A204.1 (cell line): ENCODE data around the gene MRPL27.

Source experiments
- FAIRE-seq: peaks from 2 replicates; lab custom pipeline; 2012; peaks lifted over from hg19 to GRCh38; lab: Jason Lieb, UNC

The MRPL27 gene

DNA sequence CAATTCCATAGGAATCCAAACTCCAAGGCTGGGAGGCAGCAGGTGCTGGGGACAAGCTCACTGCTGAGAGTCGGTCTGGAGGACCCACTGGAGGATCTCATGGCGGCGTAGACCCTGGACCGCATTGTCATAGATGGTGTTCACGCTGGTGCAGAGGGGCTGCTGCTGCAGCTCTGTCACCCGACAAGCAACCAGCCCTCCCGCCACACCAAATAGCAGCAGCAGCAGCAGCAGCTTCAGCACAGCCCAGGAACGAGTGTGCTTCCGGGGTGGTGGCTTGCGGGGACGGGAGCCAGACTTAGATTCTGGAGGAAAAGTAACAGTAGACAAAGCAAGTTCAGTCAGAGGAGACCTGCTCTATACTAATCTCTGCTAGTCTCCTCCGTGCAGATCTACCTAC is 9.9 kb upstream of the MRPL27 start:
- FAIRE-seq = no peak

DNA sequence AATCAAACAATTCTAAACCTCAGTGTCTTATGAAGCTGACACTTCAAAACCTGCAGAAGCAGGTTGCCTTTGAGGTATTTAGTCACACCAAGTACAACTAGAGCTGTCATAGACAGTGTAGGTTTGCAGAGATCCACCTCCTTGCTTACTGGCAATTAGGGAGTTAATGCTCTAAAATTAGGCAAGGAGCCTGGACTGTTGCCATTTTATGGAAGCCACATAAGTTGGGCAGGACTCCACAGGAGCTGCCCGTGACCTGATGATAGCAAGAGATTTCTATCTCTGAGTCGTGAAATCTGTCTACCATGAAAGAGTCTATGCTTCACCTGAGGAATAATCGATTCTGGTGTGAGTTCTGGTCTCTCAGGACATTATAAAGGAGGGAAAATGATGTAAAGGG is 8.9 kb upstream of the MRPL27 start:
- FAIRE-seq = no peak

DNA sequence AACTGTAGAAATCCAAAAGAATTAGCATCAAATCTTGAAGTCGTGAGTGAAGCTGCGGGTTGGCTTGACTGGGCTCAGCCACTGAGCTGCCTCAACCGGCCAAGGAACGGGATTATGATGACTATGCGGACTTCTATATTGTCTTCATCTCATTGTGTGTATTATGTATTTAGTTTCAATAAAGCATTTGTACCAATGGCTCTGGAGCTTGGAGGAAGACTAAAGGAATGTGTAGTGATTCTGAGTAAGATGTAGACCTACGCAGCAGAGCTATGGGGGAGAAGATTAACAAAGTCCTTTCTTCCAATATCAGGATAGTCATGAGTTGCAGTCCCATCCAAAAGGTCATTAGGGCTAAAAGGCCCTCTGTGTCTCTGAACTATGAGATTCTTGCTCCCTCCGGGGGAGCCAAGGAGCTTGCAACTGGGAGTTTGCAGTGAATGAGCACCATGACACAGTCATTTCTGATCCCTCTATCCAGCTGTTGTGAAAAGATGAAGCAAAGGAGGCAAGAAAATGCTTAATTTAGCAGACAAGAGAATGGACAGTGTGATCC is 8.4 kb upstream of the MRPL27 start:
- no peak for FAIRE-seq

DNA sequence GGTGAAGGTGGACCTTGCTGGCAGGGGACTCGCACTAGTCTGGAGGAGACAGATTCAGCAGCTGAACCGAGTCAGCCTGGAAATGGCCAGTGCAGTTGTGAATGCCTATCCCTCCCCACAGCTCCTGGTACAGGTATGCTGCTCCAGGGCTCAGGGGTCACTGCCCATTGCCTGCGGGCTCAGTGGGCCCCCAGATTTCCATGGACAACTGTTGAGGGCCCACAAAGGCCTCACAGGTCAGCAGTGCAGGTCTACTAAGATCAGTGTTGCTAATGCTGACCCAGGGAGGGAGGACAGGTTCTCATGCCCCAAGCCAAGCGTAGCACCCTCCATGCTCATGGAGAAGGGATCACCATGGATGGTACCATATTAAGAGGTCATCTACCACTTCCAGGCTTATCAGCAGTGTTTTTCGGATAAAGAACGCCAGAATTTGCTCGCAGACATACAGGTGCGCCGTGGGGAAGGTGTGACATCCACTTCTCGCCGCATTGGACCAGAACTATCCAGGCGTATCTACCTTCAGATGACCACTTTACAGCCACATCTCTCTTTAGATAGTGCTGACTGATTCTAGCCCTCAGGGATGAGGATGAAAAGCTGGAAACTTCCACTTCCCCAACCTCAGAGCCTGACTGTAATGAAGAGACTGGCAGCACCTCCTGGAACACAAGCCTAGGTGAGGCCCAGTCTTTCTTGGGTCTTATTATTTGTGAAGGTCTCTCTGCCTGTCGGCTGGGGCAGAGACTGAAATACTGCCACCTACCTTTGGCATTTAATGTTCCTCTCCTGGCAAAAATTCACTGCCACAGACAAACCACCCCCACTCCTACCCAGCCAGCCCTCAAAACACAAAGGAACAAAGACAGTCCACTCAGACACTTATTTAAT is 7.6 kb upstream of the MRPL27 start:
- FAIRE-seq = no peak

DNA sequence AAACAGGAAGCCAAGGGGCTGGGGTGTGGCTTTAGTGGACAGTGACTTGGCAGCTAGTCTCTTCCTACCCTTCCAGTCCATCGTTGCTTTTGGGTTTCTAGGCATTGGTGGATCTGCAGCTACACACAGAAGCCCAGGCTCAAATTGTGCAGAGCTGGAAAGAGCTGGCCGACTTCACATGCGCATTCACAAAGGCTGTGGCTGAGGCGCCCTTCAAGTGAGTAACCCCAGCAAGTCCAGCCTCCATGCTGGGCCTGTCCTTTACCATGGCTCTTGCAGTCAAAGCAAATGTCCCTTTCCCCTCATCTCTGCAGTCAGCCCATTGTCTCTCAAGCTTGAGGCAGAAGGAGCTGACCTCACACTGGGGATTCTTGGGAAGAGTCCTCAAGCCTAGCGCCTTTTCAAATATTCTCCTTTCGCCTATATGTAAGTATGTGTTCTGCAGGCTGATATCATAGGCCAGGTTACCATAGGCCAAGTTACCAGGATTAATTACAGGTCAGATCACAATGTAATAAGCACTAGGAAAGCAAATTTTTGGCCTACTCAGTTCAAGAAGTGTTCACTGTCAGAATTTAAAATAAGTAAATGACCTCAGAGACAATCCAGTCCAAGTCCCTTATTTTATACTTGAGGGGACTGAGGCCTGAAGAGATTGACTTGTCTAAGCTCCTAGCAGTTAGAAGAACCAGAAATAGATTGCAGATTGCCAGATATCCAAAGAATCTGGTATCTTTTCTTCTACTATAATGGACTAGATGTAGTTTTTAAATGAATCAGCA is 6.6 kb upstream of the MRPL27 start:
- no peak for FAIRE-seq

DNA sequence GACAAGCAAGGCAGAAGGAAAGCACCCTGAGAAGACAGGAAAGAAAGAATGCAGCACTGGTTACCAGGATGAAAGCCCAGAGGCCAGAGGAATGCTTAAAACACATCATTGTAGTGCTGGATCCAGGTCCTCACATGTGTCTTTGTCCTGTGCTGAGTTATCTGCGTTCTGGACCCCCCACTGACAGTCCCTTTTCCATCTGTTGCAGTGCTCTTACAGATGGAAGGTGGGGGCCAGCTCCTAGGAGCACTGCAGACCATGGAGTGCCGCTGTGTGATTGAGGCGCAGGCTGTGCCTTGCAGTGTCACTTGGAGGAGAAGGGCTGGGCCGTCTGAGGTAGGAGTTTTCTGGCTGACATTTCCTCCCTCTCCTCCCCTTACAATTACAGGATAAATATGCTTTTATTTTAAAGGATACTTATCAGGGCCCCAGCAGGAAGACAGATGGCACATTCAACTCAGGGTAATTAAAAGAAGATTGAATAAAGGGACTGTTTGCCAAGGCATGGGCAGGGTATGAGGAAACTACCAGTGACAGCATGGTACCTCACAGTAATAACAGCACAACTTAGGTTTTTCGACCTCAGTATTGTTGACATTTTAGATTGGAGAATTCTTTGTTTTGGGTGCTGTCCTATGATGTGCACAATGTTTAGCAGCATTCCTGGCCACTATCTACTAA is 3.0 kb upstream of the MRPL27 start:
- no peak for FAIRE-seq

DNA sequence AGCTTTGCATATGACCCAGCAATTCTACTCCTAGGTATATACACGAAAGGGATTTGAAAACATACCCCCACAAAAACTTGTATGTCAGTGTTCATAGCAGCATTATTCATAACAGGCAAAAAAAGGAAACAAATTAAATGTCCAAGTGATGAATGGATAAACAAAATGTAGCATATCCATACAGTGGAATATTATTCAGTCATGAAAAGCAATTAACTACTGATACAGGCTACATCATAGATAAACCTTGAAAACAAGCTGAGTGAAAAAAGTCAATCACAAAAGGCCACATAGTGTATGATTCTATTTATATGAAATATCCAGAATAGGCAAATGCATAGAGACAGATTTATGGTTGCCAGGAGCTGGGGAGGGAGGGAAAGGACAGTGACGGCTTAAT is 721 bp upstream of the MRPL27 start:
- no peak for FAIRE-seq

DNA sequence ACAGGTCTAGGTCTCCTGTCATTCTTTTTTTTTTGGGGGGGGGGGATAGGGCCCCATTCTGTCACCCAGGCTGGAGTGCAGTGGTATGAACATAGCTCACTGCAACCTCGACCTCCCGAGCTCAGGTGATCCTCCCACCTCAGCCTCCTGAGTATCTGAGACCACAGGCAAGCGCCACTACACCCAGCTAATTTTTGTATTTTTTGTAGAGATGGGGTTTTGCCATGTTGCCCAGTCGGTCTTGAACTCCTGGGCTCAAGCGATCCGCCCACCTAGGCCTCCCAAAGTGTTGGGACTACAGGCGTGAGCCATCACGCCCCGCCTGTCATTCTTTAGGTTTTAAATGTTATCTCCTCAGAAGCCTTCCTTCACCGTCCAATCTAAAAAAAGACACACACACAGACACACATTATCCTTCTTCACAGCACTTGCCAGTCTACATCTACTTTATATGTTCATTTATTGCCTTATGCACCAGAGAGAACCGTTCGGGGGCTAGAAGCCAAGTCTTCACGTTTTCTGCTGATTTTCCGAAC is 694 bp downstream of the MRPL27 start:
- FAIRE-seq = no peak

DNA sequence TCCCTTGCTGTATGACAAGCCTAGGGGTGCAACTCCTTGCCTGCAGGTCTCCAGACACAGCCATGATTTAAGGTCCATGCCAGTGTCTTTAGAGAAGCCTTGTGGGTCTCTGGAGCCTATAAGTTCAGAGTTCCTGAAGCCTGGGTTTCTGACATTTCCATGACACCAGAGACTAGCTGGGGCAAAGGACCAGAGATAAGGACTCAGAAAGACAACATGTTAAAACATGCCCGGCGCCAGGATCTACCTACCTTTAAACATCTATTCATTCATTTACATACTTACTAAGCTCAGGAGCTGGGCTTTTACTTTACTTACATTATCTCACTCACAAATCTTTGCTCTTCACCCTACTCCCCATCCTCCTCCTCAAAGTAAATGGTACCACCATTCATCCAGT is 1.5 kb downstream of the MRPL27 start:
- FAIRE-seq = no peak

DNA sequence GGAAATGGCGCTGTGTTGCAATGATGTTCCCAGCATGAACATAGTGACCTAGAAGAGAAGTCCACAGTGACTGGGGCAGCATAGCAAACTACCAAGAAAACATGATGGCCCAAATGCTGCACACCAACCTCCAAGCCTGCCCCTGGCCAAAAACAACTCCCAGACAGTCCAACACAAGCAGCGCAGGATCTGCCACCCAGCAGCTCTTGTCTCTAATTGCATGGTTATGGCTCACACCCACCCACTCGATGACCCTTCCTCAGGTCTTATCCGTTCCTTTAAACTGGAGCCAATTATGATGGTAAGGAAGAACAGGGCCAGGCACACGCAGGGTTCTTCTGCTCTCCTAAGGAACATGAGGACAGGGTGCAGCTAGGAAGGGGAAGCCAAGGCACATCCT is 2.9 kb downstream of the MRPL27 start:
- no peak for FAIRE-seq

DNA sequence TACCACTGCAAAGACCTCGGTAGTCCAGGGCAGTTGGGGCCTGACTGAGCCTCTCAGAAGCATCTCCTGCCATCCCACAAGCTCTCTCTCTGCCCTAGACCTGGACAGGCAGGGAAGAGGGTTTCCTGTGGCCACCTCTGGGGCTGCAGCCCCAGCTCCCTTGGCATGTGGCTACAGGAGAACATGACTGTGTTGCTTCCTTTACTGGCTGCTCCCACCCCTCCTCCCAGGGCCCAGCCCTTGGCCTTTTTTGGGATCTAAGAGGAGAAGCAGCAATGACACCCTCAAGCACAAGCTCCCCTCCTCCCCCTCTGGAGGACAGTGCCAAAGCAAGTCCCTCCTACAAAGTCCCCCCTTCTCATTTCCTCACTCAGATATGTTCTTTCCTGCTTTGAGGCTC is 5.6 kb downstream of the MRPL27 start:
- FAIRE-seq = no peak

DNA sequence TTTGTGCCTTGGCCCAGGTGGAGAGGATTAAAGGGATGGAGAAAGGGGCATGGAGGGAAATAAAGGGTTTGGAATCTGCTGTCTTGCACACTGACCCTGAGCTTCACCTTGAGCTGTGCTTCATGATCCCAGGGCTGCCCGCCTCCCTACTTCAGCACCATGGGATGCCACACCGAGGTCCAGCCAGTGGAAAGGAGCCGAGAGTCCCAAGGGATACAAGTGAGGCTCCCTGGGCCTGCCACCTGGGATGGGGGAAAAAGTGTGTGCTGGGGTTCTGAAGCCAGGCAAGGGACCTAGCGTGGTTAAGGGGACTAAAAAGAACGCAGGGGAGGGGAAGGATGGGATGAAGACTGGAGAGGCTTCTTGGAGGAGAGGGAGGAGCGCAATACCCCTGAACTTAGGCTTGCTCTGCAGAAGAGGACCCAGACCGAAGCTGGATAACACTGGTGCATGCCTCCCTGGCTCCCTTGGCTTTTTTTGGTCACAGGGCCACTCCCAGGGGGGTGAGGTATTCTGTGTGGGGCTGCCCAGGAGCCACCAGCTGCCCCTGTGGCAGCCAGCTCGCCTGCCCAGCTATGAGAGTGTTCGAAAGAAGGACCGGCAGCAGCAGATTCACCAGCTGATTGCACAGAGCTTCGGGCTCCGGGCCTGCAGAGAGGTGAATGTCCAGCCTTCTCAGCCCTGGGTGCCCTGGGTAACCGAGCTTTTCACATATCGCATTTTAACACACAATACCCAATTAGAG is 7.2 kb downstream of the MRPL27 start:
- FAIRE-seq = no peak

DNA sequence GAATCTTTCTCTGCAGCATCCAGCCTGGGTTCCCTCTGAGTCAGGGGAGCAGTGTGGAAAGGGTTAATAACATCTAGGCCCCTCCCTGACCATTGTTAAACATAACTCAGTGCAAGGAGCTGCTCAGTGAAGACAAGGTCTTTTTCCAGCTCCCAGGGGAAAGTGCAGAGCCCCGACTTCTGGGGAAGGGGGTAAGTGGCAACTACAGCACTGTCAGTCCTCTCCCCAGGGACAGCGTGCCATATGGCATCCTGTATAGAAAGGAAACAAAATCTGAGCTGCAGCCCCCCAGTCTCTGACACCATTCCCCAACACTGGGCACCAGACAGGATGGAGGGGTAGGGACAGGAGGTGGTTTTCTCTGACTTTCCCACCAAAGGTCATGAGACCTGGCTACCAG is 7.8 kb downstream of the MRPL27 start:
- no peak for FAIRE-seq

DNA sequence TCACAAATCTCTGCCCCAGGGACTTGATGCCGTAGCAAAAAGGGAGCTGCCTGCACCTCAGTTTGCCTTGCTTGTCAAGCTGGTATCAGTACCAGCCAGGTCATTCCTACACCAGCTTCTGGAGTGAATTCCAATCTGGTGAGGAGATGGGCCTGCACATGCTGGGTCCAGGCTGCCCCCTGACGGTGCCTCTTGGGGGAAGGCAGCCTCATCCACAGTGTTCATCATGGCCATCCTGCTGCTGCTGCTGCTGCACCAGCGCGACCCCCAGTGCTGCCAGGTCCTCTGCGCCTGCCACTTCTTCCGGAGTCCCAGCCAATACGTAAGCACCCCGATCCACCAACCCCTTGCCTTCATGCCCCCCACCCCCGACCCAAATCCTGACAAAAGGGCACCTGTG is 8.3 kb downstream of the MRPL27 start:
- FAIRE-seq = no peak

DNA sequence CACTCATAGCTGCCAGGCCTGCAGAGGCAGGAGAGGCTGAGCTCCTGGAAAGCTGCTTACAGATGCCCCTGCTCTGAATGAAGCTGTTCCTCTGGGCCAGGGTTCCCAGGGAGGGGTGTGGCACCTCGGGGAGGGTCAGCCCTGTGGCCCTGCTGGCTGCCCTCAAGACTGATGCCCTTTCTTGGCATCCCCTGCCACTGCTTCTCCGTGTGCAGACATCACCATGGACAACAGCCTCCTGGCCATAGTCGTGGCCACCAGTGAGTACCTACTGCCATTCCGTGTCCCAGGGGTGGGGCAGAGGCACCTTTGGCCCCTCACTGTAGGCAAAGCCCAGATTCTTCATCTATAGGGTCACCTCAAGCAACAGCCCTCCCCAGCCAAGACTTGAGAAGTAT is 8.9 kb downstream of the MRPL27 start:
- FAIRE-seq = no peak

DNA sequence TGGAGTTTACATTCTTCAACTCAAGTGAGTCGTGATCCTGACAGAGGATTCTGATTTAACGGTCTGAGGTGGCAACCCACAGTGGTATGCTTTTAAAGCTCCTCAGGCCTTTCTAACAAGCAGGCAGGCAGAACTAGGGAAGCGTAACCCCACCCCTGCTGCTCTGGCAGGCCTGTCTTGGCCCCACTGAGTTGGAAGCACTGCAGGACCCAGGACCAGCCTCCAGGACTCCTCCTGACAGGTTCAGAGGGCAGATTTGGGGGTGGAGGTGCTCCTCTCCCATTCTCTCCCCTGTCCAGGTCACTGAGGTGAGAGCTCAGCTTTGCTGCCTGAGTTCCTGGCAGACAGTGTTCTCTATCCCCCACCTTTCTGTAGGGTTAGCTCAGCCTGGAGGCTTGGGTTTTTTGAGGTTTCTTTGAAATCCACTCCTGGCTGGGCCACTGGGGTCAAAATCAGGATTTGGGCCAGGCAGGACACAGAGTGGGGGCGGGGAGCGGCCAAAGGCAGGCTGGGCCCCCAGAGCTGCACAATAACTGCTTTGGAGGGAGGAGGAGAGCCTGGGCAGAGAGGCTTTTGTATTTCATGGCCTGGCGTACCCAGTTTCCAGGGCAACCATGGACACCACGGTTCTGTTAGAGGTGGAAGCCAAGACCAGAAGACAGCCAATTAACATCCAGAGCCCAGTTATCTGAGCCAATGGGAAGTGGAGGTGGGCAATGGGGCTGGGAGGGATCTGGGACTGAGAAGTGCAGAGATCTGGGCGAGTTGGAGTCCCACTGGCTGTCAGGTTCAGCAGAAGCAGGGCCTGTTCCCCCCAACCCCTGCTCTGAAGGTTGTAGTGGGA is 9.5 kb downstream of the MRPL27 start:
- no peak for FAIRE-seq

DNA sequence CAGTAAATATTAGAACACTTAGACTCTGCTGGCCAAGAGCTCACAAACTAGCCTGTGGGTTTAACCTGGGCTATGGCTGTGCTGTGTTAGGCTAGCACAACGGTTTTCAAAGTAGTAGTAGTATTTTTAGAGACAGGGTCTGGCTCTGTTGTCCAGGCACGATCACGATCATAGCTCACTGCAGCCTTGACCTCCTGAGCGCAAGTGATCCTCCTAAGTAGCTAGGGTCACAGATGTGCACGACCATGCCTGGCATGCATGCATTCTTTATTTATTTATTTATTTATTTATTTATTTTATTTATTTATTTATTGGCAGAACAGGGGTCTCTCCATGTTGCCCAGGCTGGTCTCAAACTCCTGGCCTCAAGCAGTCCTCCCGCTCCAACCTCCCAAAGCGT is 10.3 kb downstream of the MRPL27 start:
- FAIRE-seq = no peak

DNA sequence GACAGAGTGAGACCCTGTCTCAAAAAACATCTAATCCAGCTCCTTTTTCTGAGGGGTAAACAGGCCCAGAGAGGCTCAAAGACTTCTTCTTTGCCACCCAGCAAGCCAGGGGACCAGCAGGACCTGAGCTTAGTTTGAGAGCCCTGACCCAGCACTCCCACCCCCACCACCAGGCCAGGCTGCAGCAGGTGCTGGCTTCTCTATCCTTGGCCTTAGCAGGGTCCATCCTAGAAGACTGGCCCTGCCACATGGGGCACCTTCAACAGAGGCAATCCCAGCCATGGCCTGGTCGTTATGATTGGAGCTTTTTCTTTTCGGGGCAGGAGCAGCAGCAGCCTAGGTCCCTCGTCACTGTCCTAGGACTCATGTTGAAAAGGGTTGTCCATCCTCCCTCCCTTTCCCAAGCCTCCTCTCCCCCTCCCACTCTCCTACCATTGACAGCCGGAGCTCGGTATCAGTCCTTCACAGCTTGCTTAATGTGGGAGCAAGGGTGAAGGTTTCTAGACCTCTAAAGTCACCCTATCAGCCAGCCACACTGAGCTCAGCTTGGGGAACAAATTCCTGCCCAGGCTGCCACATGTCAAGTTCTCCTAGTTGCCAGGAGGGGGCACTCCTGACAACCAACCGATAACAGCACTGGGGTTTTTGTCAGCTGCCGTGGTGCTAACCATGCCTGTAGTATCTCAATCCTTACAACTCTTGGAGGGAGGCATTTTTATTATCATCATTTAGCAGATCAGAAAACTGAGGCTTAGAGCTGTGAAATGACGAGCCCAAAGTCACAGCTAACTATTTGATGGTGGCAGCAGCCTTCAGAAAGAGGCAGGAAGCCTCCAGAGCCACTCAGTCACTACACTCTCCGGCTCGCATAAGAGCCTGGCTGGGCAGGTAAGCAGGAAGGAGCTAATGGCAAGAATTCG is 11.2 kb downstream of the MRPL27 start:
- FAIRE-seq = peak; percentile 37

DNA sequence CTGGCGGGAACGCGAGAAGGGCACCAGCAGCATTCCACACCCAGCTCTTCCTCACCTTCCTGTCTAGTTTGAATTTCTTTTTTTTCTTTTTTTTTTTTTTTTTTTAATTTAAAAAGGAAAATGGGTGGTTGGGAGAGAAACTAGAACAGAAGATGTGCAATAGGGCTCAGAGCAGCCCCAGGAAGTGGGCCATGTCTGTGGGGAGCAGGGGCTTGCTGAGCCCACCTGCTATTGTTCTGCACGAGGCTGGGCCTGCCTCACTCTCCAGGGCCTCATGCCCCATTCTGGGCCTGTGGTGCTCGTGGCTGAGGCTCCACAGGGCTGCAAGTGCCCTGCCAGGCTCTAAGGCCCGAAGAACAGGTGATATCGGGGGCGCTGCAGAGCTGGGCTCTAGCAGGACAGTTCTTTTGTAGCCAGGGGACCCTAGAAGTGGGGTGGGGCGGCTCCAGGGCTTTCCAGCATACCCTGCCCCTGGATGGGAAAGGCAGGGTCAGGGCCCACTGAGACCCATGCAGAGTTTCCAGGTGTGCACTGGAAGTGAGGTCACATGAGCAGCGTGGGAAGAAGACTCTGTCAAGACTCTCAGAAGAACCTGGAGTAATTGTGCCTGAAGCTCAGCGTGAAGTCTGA is 12.4 kb downstream of the MRPL27 start:
- no peak for FAIRE-seq
